ENCODE data around the gene PRKN.

Gene PRKN

GRCh38 chr6:162639951-162640350 is 87.6 kb downstream of the PRKN start:
- no peak overlapping the region for H3K4me3 ChIP-seq (ENCODE audit: low read depth, low read length)
- TF ChIP-seq CTCF (IDR thresholded peaks at IDR 0.05; ENCODE audit: low read depth, low read length) = no peak

- no peak for TF ChIP-seq CTCF (IDR thresholded peaks at IDR 0.05; ENCODE audit: low read depth, low read length)
- no peak overlapping the region for H3K4me3 ChIP-seq (ENCODE audit: low read depth, low read length)
These were observed 88.5 kb downstream of the PRKN start for GRCh38 chr6:162638931-162639574.

- no peak for TF ChIP-seq CTCF (IDR thresholded peaks at IDR 0.05; ENCODE audit: low read depth, low read length)
- H3K4me3 ChIP-seq (ENCODE audit: low read depth, low read length) = no peak overlapping the region
These were observed 90.2 kb downstream of the PRKN start for GRCh38 chr6:162637317-162637716.

- no peak overlapping the region for H3K4me3 ChIP-seq (ENCODE audit: low read depth, low read length)
- TF ChIP-seq CTCF (IDR thresholded peaks at IDR 0.05; ENCODE audit: low read depth, low read length) = no peak
These were observed 91.4 kb downstream of the PRKN start for GRCh38 chr6:162636167-162636566.

GRCh38 chr6:162631546-162631945 is 96.0 kb downstream of the PRKN start:
- TF ChIP-seq CTCF (IDR thresholded peaks at IDR 0.05; ENCODE audit: low read depth, low read length) = no peak
- no peak overlapping the region for H3K4me3 ChIP-seq (ENCODE audit: low read depth, low read length)

- no peak overlapping the region for H3K4me3 ChIP-seq (ENCODE audit: low read depth, low read length)
- no peak for TF ChIP-seq CTCF (IDR thresholded peaks at IDR 0.05; ENCODE audit: low read depth, low read length)
These were observed 97.5 kb downstream of the PRKN start for GRCh38 chr6:162630069-162630468.

GRCh38 chr6:162627825-162628224 is 99.7 kb downstream of the PRKN start:
- H3K4me3 ChIP-seq (ENCODE audit: low read depth, low read length) = no peak overlapping the region
- no peak for TF ChIP-seq CTCF (IDR thresholded peaks at IDR 0.05; ENCODE audit: low read depth, low read length)

All from WI38 (cell line).